Stimulated activated CD8-positive, alpha-beta memory T cell treated with anti-CD3 and anti-CD28 coated beads, Interleukin-4, amount 100 ng/mL, for 4 hours (primary cell): ENCODE measurements around the gene PER2.
"Not testable (repeated sequence)": the region's sequence is repeated elsewhere in the genome, so short reads cannot be mapped to it uniquely, and the experiment has no call there.

Experiments used
- DNase-seq, 2 donors: peaks; one replicate each; pipeline ENCODE4 v3.0.0-alpha.2; 2020; ENCODE audit warnings: low read depth in 2 of 2, low spot score in 1 of 2

The PER2 gene, protein sequence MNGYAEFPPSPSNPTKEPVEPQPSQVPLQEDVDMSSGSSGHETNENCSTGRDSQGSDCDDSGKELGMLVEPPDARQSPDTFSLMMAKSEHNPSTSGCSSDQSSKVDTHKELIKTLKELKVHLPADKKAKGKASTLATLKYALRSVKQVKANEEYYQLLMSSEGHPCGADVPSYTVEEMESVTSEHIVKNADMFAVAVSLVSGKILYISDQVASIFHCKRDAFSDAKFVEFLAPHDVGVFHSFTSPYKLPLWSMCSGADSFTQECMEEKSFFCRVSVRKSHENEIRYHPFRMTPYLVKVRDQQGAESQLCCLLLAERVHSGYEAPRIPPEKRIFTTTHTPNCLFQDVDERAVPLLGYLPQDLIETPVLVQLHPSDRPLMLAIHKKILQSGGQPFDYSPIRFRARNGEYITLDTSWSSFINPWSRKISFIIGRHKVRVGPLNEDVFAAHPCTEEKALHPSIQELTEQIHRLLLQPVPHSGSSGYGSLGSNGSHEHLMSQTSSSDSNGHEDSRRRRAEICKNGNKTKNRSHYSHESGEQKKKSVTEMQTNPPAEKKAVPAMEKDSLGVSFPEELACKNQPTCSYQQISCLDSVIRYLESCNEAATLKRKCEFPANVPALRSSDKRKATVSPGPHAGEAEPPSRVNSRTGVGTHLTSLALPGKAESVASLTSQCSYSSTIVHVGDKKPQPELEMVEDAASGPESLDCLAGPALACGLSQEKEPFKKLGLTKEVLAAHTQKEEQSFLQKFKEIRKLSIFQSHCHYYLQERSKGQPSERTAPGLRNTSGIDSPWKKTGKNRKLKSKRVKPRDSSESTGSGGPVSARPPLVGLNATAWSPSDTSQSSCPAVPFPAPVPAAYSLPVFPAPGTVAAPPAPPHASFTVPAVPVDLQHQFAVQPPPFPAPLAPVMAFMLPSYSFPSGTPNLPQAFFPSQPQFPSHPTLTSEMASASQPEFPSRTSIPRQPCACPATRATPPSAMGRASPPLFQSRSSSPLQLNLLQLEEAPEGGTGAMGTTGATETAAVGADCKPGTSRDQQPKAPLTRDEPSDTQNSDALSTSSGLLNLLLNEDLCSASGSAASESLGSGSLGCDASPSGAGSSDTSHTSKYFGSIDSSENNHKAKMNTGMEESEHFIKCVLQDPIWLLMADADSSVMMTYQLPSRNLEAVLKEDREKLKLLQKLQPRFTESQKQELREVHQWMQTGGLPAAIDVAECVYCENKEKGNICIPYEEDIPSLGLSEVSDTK (N-terminal part only)

GRCh38 chr2:238287737-238288649 lies at the start of gene PER2:
Gene PER2, minus strand, starts transcription at chr2:238288610. Its CDS starts 10,674 bp downstream, at chr2:238277936.
- DNase-seq = no peak

- no peak for DNase-seq
Observed at GRCh38 chr2:238337846-238338245, 49.4 kb upstream of the PER2 start.

- DNase-seq = no peak
Observed at GRCh38 chr2:238336793-238337444, 48.5 kb upstream of the PER2 start.

DNA sequence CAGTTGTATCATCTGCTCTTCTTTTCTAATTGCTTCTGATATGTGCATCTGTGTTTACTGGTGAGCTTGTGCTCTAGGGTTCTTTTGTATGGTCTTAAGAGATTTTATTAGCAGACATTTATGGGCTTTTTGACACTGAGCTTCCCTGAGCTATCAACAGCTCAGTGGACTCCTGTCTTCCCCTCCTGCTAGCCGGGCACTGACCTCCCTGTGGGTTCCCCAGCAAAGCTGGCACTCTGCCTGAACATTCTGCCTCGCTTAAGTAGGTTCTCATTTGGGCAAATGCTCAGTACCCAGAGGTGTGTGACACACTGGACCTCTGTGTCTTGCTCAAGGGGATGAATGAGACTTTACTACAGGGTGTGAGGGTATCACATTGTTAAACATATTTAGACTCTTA lies 47.7 kb upstream of the PER2 start:
- DNase-seq = no peak

- DNase-seq = not testable (repeated sequence)
Observed at GRCh38 chr2:238335591-238335990, 47.2 kb upstream of the PER2 start.

DNA sequence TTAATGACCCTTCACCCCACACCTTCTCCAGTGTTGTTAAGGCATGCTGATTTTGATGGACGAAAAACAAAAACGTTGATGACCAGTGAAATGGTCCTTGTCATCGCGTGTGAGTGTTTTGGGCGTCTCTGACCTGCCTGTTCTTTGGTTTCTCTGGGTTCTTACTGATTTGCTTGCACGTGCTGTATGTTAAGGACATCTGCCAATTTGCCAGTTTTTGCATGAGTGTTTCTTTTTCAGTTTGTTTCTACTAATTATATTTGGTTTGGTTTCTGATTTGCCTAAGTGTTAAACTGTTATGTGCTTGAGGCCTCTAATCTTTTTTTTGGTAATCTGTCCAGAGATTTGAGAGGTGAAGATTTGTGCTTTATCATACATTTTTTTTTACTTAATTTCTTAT lies 46.5 kb upstream of the PER2 start:
- no peak for DNase-seq

DNA sequence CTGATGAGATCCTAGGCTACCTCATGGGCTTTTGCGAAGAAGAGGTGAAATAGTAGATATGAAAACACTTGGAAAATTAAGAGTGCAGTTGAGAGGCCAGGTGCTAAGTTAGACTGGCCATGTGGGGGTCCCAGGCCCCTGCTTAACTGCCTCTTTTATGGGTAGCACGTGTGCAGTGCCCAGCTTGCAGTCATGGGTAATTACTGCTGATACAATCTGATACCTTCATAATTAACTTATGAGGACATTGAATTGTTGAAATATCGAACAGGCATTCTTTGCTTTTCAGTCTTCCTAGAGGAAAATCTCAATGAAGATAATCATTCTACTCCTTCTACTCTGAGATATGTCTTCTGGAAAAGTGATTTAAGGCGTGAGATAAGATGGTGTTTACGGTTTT lies 43.5 kb upstream of the PER2 start:
- DNase-seq = no peak

DNA sequence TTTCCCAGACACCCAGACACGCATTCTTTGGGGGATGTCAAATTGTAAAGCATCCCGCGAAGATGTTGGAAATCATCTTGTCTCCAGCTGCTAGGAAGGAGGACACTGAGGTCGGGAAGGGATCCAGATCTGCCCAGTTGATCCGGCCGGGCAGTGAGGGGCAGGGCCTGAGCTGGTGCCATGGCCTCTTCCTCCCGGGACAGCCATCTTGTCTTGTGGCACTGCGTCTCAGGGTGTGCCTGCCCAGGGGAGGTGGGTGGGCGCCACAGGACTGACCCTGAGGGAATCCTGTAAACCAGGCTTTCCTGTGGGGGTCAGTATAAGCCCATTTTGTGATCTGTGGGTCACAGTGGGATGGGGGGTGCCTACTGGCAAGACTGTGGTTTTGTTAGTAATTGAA lies 42.0 kb upstream of the PER2 start:
- no peak for DNase-seq

- DNase-seq = no peak
Observed at GRCh38 chr2:238327751-238328150, 39.3 kb upstream of the PER2 start.

DNA sequence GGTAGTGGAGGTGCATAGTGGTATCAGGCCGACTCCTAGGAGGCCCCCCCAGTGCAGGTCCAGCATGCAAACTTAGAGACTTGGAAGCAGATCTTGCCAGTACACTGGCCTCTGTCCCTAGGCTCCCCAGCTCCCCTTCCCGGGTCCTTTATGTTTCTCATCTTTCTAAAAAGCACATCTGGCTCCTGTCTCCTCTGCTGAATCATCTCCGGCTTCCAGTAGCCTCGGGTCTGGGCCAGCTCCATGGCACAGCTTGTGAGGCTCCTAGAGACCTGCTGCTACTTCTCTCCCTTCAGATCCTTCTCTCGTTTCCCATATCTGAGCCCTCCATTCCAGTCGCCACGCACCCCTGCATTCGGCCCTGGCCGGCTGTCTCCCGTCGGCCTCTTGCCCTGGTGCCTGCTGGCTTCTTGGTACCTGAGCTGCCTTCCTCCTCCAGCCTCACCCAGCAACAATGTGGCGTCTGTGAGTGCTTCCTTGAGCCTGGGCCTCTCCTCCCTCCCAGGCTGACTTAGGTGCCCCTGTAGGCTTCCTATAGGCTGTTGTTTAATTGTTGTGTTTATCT lies 38.5 kb upstream of the PER2 start:
- DNase-seq = no peak

- no peak for DNase-seq
Observed at GRCh38 chr2:238325694-238326093, 37.3 kb upstream of the PER2 start.

DNA sequence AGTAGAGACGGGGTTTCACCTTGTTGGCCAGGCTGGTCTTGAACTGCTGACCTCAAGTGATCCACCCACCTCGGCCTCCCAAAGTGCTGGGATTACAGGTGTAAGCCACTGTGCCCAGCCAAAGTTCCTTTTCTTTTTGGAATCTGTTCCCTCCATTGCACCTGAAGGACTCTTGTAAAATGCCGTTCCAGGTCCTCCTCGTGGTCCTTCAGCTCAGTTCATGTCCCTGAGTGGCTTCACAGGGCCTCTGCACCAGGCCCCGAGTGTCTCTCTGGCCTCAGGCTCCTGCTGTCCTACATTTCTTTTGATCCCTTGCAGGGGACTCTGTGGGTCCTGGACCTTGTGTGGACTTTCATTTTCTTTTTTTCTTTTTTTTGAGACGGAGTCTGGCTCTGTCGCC lies 35.8 kb upstream of the PER2 start:
- DNase-seq = not testable (repeated sequence)

DNA sequence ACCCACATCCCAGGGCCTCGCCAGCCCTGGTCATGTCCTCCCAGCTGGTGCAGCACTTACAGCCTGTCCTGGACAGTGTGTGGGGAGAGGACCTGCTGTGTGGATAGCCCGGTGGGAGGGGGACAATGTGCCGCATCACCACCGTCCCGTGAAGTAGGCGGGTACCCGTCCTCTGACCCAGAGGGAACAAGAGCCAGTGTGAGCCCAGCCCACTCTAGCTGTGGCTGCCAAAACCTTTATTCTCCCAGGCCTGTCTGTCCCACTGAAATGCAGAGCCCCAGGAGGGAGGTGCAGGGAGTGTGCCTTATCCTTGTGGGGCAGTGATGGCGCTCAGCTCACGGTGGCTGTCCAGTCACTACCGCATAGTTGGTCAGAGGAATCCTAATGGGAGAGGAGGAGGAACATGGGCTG lies 33.6 kb upstream of the PER2 start:
- no peak for DNase-seq

GRCh38 chr2:238321467-238321866 lies 33.1 kb upstream of the PER2 start:
- DNase-seq = no peak

DNA sequence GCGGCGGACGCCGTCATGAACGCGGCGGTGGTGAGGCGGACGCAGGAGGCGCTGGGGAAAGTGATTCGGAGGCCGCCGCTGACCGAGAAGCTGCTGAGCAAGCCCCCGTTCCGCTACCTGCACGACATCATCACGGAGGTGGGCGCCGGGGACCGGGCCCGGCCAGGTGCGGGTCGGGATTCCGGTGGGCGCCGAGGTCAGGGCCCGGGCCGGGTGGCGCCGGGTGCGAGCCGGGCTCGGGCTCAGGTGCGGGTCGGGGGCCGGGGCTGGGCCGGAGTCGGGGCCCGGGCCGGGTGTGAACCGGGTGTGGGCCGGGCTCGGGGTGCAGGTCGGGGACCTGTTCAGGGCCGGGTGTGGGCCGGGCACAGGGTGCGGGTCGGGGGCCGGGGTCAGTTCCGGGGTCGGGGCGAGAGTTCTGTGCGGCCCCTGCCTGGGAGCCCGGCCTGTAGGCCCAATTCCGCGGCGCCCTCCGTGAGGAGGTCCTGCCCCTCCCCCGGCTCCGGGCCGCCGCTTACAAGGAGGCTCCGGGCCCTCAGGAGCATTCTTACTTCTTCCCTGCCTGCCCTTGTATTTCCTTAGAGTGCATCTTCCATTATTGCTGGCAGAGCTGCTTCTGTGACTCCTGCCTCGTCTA lies 32.4 kb upstream of the PER2 start:
- no peak for DNase-seq

DNA sequence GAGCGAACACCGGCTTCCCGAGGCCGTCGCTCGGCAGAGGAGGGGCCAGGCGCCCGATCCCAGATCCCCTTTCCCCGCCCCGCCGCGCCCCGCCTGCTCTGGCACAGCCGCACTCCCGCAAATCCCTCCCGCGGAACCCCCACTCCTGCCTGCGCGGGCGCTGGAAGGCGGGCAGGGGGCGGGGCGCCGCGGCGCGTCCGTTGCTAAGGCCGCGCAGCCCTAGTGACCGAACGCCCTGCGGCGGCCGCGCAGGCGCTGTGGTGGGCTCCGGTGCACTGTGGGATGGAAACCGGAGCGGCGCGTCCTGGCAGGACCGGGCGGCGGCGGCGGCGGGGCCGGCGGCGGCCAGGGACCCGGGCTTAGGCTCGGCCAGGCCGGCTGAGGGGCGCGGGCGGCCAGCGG lies 31.8 kb upstream of the PER2 start, which contains the start of gene TRAF3IP1:
TSS of gene TRAF3IP1 (plus strand) at position 273 of the 402 bp plus-strand sequence. CDS start 145 bp downstream, outside the sequence.
- peak; percentile 55 to 69 for DNase-seq

- no peak for DNase-seq
Observed at GRCh38 chr2:238315031-238315595, 26.7 kb upstream of the PER2 start.

GRCh38 chr2:238314576-238314975 lies 26.2 kb upstream of the PER2 start:
- DNase-seq = no peak

DNA sequence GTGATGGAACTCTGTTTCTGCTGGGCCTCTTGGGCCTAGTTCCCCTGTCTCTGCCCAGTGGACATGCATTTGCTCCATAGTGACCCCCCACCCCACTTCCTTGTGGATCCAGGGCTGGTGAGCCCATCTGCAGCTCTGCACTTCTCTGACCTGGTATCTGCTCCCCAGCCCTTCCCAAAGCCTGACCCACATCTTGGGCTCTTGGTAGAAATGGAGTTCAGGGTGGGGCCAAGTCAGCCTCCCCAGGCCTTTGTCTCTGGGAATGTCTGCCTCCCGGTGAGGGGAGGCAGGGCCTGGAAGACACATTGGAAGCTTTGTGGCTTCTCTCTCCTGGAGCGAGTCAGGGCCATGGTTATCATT lies 25.6 kb upstream of the PER2 start:
- DNase-seq = no peak
